Keratinocyte (primary cell): ENCODE data around the gene MVB12A. TPM values are rescaled to one million over a fixed set of nuclear protein-coding genes. Genes with fewer than 3 reads are reported as not detected.

Experiments
- DNase-seq: peaks from one replicate; pipeline ENCODE4 v3.0.0-alpha.2; 2011; ENCODE audit warnings: low read depth, missing footprints, low spot score
- FAIRE-seq: peaks from 2 replicates; lab custom pipeline; 2011; peaks lifted over from hg19 to GRCh38; lab: Jason Lieb, UNC
- H2AFZ ChIP-seq: 2 replicates; pipeline ENCODE4 v1.6.0; 2012; ENCODE audit warnings: low read length, control low read depth, inconsistent platforms; ENCODE audit not compliant: control insufficient read depth
- H3K27ac ChIP-seq: 2 replicates; pipeline ENCODE4 v1.5.1; 2011; ENCODE audit warnings: low read length; ENCODE audit not compliant: control insufficient read depth, insufficient read depth
- H3K27me3 ChIP-seq: 3 replicates; pipeline ENCODE4 v1.6.0; 2011; ENCODE audit warnings: low read length; ENCODE audit not compliant: control insufficient read depth, insufficient read depth; ENCODE audit errors: extremely low read depth
- H3K36me3 ChIP-seq, 2 experiments: 2 replicates in 1 of 2; 3 replicates in 1 of 2; pipeline ENCODE4 v1.5.1; 2011; ENCODE audit warnings: low read length in 2 of 2, mild to moderate bottlenecking in 1 of 2; ENCODE audit not compliant: control insufficient read depth in 2 of 2, insufficient read depth in 2 of 2; ENCODE audit errors: extremely low read depth in 1 of 2
- H3K4me1 ChIP-seq: 3 replicates; pipeline ENCODE4 v1.5.1; 2011; ENCODE audit warnings: low read length; ENCODE audit not compliant: control insufficient read depth, insufficient read depth; ENCODE audit errors: extremely low read depth
- H3K4me2 ChIP-seq: 3 replicates; pipeline ENCODE4 v1.6.0; 2011; ENCODE audit warnings: low read depth, low read length; ENCODE audit not compliant: control insufficient read depth, insufficient read depth; ENCODE audit errors: extremely low read depth
- H3K4me3 ChIP-seq, 3 experiments: fragments of 200-600 bp in 1 of 3; sonication (generic) in 1 of 3; 2 replicates in 2 of 3; 3 replicates in 1 of 3; pipeline ENCODE4 v1.5.1; 2011 to 2016; ENCODE audit warnings: low read length in 3 of 3, mild to moderate bottlenecking in 3 of 3, control low read depth in 2 of 3, inconsistent platforms in 1 of 3, low read depth in 1 of 3, mixed read lengths in 1 of 3, mixed run types in 1 of 3, moderate library complexity in 1 of 3; ENCODE audit not compliant: control insufficient read depth in 2 of 3, insufficient read depth in 2 of 3; ENCODE audit errors: extremely low read depth in 1 of 3
- H3K79me2 ChIP-seq: 2 replicates; pipeline ENCODE4 v1.6.0; 2012; ENCODE audit warnings: low read length; ENCODE audit not compliant: control insufficient read depth, insufficient read depth
- H3K9ac ChIP-seq: 3 replicates; pipeline ENCODE4 v1.6.0; 2011; ENCODE audit warnings: low read length; ENCODE audit not compliant: control insufficient read depth, insufficient read depth; ENCODE audit errors: extremely low read depth
- H3K9me1 ChIP-seq: 3 replicates; pipeline ENCODE4 v1.6.0; 2011; ENCODE audit warnings: low read length; ENCODE audit not compliant: control insufficient read depth, insufficient read depth; ENCODE audit errors: extremely low read depth
- H3K9me3 ChIP-seq: 2 replicates; pipeline ENCODE4 v1.5.1; 2012; ENCODE audit warnings: low read depth, low read length; ENCODE audit not compliant: control insufficient read depth
- H4K20me1 ChIP-seq: 3 replicates; pipeline ENCODE4 v1.6.0; 2011; ENCODE audit warnings: low read length; ENCODE audit not compliant: control insufficient read depth, insufficient read depth; ENCODE audit errors: extremely low read depth
- EZH2 ChIP-seq: IDR thresholded peaks from one replicate; pipeline ENCODE4 v1.6.1; 2012; ENCODE audit warnings: inconsistent platforms, mild to moderate bottlenecking, low read length, moderate library complexity
- dilution Hi-C: fragments of 300-500 bp; cut with MboI; formaldehyde crosslinking; loops from one replicate; pipeline ENCODE4 v1.7.0; 2020; ENCODE audit warnings: low sequenced_read_pairs; ENCODE audit not compliant: extremely low pct_ligation_motif_present
- polyA plus RNA-seq, 5 experiments: library from polyadenylated mRNA; depleted of rRNA in 3 of 5; stranded (reverse) in 3 of 5; stranded (forward) in 1 of 5; unstranded in 1 of 5; fragments of >200 nt; gene quantifications; 1 replicate in 1 of 5; 2 replicates in 3 of 5; 3 replicates in 1 of 5; pipeline versions ENCODE4 v1.2.1 to v1.2.3, GENCODE V29; 2011 to 2012; ENCODE audit warnings: missing spikeins in 2 of 5, low read depth in 1 of 5, low replicate concordance in 1 of 5
- TF ChIP-seq, protein P1 (sequence below), 3 experiments: IDR thresholded peaks in 1 of 3; conservative IDR thresholded peaks in 1 of 3; optimal IDR thresholded peaks in 1 of 3; 2 replicates in 2 of 3; 3 replicates in 1 of 3; pipeline versions ENCODE3 to v1.5.1; 2011; ENCODE audit warnings: low read length in 3 of 3, mild to moderate bottlenecking in 3 of 3, moderate library complexity in 2 of 3, control low read depth in 1 of 3, inconsistent platforms in 1 of 3; ENCODE audit not compliant: insufficient read depth in 2 of 3; ENCODE audit errors: extremely low read depth in 1 of 3

Gene MVB12A
- polyA plus RNA-seq, 1 donor (not counting 4 experiments of a cell fraction or from before 2014, with no cell fraction given) = 23.3 TPM

DNA sequence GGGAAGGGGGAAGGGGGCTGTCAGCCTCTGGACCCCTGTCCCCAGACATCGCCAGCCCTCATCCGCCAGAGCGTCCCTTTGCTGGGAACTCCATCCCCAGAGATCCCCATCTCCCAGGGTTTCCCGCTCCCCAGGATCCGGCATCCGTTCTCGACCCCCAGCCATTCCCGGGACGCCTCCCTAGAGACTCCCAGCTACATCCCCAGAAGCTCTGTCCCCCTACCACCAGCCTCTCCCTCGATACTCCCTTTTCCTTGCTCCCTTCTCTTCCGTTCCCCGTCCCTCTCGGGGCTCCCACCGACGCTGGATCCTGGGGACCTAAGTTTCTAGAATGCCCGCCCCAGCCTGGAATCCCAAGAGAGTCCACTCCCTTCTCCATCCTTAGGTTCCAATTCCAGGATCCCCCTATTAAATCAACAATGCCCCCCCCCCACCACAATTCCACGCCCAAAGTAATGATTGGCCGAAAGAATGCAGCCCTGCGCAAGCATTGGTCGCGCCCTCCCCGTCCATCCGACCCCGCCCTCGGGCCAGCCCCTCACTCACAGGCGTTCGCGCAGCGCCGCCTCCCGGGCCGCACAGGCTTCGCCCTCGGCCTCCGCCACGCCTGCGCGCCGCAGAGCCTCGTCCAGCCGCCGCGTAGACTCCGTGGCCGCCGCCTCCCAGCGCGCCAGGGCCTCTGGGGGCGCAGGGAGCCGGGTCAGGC lies 29.0 kb upstream of the MVB12A start:
- peak overlapping the region; percentile 51 to 83 (median 74) for H3K4me3 ChIP-seq
- no peaks in the 10 kb centered on the region for H3K9me1 ChIP-seq
- H3K9me3 ChIP-seq = no peaks in the 10 kb centered on the region
- no peak for TF ChIP-seq EZH2
- TF ChIP-seq, protein P1, sequence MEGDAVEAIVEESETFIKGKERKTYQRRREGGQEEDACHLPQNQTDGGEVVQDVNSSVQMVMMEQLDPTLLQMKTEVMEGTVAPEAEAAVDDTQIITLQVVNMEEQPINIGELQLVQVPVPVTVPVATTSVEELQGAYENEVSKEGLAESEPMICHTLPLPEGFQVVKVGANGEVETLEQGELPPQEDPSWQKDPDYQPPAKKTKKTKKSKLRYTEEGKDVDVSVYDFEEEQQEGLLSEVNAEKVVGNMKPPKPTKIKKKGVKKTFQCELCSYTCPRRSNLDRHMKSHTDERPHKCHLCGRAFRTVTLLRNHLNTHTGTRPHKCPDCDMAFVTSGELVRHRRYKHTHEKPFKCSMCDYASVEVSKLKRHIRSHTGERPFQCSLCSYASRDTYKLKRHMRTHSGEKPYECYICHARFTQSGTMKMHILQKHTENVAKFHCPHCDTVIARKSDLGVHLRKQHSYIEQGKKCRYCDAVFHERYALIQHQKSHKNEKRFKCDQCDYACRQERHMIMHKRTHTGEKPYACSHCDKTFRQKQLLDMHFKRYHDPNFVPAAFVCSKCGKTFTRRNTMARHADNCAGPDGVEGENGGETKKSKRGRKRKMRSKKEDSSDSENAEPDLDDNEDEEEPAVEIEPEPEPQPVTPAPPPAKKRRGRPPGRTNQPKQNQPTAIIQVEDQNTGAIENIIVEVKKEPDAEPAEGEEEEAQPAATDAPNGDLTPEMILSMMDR (optimal IDR thresholded peaks at IDR 0.05 in 1 of 3, IDR thresholded peaks at IDR 0.05 in 1 of 3, conservative IDR thresholded peaks at IDR 0.05 in 1 of 3; ENCODE audit: extremely low read depth in 1 of 3, insufficient read depth in 2 of 3, low read length in 3 of 3) = peak; percentile 50 to 84 (median 75)
- H2AFZ ChIP-seq = peak overlapping the region; percentile 91
- peaks cover 10% of the 10 kb centered on the region for H3K27me3 ChIP-seq
- dilution Hi-C loops = no loop called here
- peak overlapping the region; percentile 65 for H3K9ac ChIP-seq
- peak; percentile 19 for DNase-seq
- no peak overlapping the region for H3K27ac ChIP-seq
- peak overlapping the region; percentile 100 for H3K4me2 ChIP-seq
- H3K79me2 ChIP-seq = no peaks in the 10 kb centered on the region
- FAIRE-seq = peak; percentile 44
- no peaks in the 10 kb centered on the region for H3K36me3 ChIP-seq
- H3K4me1 ChIP-seq = peaks cover 9% of the 10 kb centered on the region
- H4K20me1 ChIP-seq = no peaks in the 10 kb centered on the region

DNA sequence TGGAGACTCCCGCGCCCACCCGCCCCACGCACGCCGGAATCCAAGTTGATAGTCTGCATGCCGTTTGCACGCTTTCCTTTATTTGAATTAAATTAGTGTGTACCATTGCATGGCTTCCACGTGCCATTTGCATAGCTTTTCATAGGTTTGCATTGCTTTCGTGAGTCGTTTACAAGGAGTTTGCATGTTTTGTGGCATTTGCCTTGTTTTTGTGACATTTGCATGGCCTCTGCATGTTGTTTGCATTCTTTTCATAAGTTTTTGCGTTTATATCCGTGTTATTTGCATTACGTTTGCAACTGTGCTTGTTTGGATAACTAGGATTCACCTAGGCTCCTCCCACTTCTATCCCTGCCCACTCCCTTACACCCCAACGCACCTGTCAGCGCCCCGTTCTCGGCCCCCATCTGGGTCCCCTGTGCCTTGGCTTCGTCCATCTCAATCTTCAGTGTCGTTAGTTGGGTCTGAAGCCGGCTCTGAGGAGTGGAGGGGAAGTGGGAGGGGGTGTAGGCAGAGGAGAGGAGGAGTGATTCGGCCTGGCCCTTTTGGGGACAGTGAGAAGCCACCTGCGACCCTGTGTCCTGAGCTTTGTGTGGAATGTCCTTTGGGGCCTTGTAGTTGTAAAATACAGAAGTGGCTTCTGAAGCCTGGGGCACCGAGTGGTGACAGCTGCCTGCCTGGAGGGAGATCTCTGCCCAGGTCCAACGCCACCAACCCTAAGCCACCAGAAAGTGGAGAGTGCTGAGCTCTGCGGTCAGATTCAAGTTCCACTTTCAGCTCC lies 28.3 kb upstream of the MVB12A start:
- TF ChIP-seq EZH2 = no peak
- TF ChIP-seq, protein P1 (optimal IDR thresholded peaks at IDR 0.05 in 1 of 3, IDR thresholded peaks at IDR 0.05 in 1 of 3, conservative IDR thresholded peaks at IDR 0.05 in 1 of 3; ENCODE audit: extremely low read depth in 1 of 3, insufficient read depth in 2 of 3, low read length in 3 of 3) = no peak
- no peaks in the 10 kb centered on the region for H3K36me3 ChIP-seq
- peaks cover 10% of the 10 kb centered on the region for H3K27me3 ChIP-seq
- no peak overlapping the region for H3K9ac ChIP-seq
- H4K20me1 ChIP-seq = no peaks in the 10 kb centered on the region
- no peaks in the 10 kb centered on the region for H3K9me1 ChIP-seq
- DNase-seq (no peak), FAIRE-seq (peak; percentile 48)
- H3K79me2 ChIP-seq = no peaks in the 10 kb centered on the region
- H3K9me3 ChIP-seq = no peaks in the 10 kb centered on the region
- H2AFZ ChIP-seq = peak overlapping the region; percentile 82
- dilution Hi-C loops = no loop called here
- peak overlapping the region; percentile 51 to 83 (median 74) for H3K4me3 ChIP-seq
- peak overlapping the region; percentile 100 for H3K4me2 ChIP-seq
- H3K27ac ChIP-seq = no peak overlapping the region
- peaks cover 9% of the 10 kb centered on the region for H3K4me1 ChIP-seq
